SHP77 treated with DMSO at 0.1 percent for 48 hours (cell line): ENCODE data around the gene ZNF362.
"Not testable (repeated sequence)": the region's sequence is repeated elsewhere in the genome, so short reads cannot be mapped to it uniquely, and the experiment has no call there.

ENCODE experiments used
- DNase-seq: peaks from one replicate; lab custom pipeline; 2025; lab: John Stamatoyannopoulos, UW

The ZNF362 gene

DNA sequence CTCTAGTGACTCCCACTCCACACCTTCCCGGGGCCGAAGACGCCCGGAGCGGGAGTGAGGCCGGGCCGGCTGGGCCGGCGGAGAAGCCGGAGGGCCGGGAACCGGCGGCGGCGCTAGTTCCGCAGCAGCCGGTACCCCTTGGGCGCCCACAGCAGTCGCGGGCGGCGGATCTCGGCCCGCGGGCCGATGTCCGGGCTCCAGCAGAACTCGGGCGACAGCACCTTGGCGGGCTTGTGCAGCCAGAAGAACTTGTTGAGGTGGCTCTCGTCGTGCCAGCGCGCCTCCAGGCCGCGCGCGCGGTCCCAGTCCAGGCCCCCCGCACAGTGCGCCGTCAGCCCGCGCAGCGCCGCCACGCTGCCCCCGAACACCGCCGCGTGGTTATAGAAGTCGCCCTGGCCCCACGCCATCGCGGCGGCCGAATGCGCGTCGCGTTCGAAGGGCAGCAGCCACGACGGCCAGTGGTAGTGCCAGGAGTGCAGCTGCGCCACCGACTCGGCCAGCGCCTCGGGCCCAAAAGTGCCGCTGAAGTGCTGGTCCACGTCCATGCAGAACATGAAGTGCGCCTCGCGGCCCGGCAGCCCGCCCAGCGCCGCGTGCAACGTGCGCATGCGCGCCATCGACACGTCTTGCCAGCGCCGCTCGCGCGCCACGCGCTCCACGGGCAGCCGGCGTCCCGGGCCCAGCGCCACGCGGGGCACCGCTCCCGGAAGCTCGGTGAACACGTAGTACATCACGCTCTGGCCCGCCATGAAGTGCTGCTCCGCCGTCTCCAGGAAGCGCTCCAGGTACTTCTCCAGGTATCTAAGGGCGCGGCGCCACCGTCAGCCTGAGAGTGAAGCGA is 50.6 kb downstream of the ZNF362 start:
- no peak for DNase-seq

DNA sequence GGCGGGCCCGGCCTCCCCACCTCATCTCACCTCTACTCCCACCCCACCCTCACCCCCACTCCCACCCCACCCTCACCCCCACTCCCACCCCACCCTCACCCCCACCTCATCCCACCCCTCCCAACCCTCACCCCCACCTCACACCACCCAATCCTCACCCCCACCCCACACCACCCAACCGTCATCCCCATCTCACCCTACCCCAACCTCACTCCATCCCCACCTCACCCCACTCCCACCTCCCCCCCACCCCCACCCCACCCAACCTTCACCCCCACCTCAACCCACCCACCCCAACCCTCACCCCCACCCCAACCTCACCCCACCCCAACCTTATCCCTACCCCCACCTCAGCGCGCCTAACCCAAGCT is 51.2 kb downstream of the ZNF362 start:
- no peak for DNase-seq

DNA sequence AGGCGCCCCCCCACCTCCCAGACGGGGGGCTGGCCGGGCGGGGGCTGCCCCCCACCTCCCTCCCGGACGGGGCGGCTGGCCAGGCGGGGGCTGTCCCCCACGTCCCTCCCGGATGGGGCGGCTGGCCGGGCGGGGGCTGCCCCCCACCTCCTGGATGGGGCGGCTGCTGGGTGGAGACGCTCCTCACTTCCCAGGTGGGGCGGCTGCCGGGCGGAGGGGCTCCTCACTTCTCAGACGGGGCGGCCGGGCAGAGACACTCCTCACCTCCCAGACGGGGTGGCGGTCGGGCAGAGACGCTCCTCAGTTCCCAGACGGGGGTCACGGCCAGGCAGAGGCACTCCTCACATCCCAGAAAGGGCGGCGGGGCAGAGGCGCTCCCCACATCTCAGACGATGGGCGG is 53.1 kb downstream of the ZNF362 start:
- DNase-seq = not testable (repeated sequence)

DNA sequence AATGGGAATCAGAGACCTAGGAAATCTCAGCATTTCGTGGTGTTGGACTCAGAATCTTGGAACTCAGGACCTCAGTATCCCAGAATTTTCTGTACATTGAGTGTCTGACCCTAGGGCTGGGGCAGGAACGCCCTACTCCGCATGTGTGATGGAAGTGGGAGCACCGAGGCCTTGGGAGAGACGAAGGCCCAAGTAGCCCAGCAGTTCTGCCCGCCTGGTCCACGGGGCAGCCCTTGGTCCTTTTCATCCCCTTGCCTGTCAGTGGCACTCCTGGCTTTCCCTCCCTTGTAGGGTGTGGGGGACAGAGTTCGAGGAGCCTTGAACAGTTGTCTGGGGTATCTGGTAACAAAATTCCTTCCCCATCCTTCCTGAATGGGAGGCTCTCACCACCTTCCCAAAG is 54.4 kb downstream of the ZNF362 start:
- no peak for DNase-seq

DNA sequence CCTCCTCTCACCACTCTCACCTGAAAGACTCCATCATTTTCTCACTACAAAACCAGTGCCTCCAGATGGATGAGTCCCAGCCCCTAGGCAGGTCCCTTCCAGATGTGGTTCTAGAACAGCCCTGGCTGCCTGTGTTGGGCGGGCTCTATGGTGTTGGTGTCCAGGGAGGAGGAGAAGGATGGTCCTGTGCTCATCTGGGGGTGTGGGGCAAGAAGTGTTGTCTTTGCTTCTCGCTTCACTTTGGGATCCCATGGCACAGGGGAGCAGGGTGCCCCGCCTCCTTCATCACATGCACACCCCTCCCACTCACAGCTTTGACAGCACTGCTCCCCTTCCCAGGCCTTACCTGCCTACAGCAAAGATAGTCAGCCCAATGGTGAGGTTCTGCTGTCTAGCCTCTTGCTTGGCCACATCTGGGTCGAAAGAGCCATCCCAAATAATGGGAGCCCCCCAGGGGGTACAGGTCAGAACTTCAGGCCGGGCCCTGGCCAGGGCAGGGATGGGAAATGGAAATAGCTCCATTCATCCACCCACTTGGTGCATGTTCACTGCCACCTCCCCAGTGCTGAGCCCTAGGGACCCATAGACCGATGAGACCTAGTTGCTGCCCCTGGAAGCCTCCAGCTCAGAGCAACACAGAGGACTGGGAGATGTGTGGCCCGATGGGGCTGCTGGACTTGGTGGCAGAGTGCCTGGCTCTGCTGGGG is 55.6 kb downstream of the ZNF362 start:
- DNase-seq = no peak

DNA sequence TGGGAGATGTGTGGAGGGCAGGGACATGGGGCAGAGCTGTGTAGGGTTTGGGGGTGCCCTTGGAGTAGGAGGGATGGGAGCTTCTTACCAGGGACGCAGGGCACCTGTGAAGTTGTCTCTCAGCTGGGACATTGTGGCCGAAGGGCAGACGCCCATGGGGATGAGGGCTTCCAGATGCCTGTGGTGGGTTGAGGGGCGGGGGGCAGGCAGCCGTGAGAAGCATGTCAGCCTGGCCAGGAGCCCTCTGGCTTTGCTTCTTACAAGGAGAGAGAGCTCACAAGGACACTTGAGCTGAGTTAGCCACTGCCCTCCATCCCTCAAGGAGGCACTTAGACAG is 56.1 kb downstream of the ZNF362 start:
- DNase-seq = no peak

DNA sequence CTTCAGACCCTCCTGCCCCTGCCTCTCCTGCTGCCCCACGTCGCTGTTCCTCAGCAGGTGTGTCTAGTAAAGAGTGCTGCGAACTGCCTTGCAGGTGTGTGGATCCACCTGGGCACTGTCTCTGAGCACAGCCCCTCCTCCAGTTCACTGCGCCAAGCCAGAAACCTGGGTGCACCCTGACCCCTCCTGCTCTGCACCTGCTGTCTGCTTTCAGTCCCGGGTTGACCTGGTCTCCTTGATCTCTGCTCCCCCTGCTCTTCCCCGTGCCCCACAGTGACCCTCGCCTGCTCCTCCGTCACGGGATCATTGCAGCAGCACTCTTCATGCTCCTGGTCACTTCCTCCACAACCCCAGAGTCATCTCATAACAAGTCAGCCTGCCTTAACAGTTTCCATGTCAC is 58.1 kb downstream of the ZNF362 start:
- DNase-seq = no peak

DNA sequence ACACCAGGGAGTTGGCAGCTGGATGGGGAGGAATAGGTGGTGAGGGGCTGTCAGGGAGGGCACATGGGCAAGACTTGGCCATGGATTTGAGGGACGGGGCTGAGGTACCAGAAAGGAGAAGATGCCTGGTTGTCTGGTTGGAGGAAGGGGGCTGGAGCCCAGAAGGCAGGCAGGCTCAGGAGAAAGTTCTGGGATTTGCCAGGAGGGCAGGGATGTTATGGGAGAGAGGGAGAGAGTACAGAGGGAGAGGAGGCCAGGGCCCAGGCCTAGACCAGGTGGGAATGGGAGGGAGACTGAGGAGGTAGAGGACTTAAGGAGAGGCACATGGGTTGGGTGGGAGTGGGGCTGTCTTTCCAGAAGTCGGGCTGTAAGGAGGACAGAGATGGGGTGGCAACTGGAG is 60.3 kb downstream of the ZNF362 start:
- DNase-seq = no peak

DNA sequence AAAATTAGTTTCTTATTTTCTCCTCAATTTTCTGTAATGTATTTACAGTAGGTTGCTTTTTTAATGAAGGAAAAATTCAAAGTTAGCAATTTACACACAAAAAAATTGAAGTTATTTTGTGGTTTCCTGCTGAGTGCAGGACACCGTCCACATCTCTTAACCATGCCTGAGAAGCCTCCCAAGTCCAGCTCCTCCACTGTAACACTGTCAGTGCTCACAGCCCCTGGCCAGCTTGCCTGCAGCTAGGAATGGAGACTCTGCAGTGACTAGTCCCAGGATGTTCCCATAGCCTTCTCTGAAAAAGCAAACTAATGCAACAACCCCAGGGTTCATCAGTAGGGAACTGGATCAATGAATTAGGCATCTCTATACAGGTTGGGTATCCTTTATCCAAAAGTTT is 61.1 kb downstream of the ZNF362 start:
- no peak for DNase-seq

DNA sequence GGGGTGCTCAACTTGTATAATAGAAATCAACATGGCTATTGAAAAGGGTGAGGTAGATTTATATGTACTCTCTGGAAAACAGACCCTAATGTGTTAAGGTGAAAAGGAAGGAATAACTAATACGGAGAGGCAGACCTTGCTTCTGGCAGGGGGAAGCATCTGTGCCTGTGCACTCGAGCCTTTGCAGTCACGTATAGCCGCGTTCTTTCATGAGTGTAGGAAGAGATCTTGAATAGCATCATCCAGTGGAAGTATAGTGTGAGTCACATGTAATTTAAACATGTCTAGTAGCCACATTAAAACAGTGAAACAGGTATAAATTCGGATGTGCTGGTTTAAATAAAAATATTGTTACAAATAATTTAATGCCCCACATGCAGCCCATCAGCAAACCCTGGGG is 61.7 kb downstream of the ZNF362 start:
- no peak for DNase-seq

DNA sequence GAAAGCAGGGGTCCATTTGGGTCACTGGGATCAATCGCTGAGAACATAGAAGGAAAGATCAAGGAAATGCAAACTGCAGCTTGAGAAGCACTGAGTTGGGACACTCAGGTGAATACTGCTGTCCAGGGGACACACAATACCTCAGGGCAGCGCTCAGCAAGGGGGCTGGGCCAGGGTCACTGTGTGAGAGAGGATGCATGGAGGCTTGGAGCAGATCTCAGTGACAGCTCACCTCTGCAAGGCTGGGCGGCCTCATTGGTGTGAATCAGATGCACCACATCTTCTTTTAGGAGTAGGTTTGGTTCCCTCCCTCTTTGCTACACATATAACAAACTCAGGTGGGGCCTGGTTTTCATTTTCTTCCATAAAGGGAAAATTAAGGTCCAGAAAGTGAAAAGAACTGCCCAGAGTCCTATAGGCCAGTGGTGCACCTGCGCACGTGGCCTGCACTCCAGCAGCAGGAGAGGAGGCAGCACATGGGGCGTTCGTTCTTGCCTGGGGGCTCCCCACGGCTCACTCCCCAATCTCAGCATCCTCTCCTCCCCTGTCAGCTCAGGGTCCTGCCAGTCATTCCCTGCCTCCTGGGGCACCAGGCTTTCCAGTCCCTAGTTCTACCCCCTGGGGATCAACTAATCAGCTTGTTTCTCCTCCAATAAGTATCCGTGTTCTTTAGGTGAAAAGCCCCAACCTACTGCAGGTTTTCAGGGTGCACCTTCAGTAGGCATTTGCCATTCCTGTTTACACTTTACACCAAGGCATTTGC is 63.1 kb downstream of the ZNF362 start:
- DNase-seq = no peak

DNA sequence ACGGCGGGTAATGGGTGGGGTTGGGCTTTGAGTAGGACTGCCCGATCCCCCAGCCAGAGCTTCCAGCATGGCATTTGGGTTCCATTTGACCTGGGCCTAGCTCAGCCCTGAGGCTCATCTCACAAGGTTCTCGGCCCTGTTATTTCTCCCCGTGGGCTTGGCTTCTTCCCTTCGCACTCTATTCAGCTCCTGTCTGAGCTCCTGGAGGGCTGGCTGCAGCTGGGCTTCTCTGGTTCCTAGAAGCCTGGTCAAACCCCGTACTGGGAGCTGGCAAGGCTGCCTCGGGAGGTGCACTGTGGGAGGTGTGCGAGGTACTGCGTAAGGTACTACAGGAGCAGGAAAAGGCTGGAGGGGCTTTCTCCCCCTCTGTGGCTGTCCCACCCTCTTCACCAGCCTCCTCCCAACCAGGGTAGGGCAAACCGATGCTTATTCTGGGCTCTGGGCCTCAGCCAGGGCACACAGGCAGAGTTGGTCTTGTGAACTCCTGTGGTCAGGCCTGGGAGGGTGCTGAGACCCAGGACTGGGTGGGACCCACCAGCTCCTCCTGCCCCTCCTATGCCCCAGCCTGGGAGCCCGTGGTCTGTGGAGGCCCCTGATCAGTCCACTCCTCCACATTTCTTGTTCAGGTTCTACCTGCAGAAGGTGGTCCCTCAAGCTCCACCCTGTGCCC is 63.8 kb downstream of the ZNF362 start:
- no peak for DNase-seq

DNA sequence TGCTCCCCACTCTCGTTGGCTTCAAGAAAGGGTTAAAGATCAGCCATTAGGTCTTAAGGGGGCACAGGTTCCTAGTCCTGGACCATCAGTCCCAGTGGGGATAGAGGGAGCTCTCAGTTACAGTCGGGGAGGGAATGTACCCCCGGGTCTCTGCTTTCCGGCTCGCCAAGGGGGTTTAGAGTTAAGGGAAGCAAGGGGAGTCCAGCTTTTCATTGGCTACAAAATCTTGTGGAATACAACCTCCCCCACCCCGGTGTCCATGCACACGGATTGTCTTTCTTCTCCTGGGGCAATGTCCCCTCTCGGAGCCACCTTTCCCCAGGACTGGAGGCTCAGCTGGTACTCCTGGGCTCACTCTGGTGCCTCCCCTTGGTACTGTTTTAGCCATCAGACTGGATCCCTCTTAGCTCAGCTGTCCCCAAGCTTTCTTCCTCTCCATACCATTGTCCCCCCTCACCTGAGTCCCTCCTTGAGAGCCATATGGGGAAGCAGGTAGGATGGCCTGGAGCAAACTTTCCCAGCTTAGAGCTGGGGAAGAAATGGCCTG is 64.4 kb downstream of the ZNF362 start, which contains the start of gene A3GALT2:
A3GALT2 (minus strand) TSS at position 480 of the 547 bp plus-strand sequence; CDS start at position 480, 0 bp downstream.
- DNase-seq = no peak

DNA sequence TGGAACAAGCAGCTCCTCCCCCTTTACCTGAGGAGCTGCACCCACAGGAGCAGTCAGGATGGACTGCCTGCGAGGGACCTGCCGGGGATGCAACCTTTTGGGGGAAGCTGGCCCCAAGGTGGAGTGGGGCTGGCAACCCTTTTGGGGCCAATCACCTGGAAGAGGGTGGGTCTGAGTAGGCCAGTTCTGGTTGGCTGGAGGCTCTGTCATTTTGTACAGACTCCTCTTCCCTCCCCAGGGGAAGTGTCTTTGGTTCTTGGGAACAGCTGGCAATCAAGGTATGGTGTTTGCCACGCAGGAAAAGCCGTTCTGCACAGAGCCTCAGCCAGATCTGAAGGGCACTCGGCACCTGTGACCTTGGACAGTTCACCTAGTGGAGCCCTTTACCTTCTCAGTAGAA is 64.9 kb downstream of the ZNF362 start:
- DNase-seq = no peak

DNA sequence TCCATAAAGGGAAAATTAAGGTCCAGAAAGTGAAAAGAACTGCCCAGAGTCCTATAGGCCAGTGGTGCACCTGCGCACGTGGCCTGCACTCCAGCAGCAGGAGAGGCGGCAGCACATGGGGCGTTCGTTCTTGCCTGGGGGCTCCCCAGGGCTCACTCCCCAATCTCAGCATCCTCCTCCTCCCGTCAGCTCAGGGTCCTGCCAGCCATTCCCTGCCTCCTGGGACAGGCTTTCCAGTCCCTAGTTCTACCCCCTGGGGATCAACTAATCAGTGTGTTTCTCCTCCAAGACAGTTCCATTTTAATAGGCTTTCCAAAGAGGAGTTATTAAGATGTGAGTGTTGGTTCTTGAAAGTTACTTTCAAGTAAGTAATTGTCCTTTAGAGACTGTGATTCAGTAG is 65.8 kb downstream of the ZNF362 start:
- DNase-seq = no peak

DNA sequence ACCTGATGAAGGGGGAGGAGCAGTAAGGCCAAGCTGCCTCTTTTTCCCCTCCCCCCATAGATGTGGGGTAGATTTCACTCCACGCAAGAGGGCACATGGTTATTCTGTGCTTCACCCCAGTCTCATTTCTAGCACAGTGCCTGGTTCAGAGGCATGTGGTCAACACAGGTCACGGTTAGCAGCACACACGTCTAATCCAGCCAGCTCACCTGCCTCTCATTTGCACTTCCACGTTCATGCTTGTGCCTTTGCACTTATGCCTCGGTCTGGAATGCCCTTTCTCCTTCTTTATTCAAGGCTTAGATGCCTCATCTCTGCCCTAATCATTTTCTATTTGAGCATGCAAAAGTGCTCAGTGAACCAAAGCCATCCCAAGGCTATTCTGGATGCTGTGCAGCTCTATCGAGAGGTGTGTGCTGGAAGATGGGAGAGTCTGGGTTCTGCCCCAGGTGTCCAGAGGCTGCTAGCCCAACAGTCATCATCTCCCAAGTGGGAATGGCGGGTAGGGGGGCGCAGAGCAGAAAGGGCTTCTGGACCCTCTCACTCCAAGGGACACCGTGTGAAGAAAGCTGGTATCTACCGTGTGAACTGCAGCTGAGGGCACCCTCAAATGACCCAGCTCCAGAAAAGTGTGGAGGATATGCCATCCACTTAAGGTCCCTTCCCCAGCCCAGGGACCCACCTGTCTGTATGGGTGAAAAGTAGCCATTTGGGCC is 66.7 kb downstream of the ZNF362 start:
- DNase-seq = no peak

DNA sequence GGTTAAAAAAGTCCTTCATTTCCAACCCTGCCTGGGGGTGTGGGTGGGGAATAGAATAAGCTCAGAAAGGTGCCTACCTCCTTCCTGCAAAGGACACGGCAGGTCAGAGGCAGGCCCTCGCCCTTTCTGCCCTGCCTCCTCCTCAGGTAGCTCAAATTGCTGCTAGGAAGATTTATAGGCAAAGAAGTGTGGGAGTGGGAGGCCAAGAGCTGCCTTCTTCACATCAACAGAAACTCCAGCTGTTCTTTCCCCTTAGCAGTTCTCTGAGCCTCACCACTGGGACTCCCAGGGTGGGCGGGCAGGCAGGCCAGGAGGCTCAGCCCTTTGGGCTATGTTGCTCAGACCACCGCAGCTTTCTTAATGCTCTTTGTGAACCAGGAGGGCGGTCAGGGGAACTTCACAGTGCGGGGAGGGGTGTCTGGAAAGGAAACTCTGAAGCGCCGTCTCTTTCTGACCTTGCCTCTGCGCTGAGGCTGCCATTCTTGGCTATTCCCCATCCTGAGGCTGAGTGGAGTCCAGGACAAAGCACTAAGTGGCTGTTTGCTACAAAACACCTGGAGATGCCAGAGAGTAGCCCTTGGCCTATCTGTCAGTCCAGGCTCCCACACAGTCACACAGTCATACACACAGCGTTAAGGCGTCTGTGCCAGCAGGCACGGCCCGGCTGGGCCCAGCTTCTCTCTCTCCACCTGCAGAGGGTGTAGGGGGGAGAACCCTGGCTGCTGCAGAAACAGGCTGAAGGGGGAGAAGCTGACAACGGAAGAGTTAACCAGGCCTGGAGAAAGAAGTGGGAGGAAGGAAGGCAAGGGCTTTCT is 67.6 kb downstream of the ZNF362 start:
- no peak for DNase-seq

DNA sequence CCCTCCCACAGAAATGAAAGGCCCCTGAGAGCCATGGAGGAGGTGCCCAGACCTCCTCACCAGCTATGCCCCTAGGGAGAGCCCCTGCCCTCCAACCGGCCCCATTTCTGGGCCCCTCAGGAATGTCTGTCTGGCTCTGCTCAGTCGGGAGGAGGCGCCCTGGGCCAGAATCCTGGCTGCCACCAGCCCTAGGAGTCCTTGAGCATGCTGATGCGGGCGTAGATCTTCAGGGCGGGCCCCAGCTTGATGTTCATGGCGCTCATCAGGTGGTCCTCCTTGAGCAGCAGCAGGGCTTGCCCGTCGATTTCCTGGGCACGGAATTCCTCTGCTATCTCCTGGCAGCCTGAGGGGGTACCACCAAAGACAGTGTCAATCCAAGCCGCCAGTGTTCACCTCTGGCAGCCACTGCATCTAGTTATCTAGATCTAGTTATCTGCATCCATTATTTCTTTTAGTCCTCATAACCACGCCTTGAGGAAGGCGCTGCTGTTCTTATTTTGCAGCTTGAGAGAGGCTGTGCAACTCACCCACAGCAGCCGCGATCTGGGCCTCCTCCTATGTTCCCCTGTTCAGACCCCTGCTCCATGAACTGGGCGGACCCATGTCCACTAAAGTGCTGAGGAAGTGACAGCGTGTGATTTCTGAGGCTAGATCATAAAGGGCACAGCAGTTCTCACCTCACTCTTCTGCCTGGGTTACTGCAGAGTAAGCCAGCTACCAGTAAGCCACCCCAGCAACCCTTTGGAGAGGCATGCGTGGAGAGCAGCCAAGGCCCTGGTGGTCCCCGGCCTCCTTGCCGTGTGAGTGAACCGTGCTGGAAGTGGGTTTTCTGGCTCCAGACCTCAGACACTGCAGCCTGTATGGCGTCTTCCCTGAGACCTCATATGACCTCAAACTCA is 68.6 kb downstream of the ZNF362 start:
- no peak for DNase-seq

DNA sequence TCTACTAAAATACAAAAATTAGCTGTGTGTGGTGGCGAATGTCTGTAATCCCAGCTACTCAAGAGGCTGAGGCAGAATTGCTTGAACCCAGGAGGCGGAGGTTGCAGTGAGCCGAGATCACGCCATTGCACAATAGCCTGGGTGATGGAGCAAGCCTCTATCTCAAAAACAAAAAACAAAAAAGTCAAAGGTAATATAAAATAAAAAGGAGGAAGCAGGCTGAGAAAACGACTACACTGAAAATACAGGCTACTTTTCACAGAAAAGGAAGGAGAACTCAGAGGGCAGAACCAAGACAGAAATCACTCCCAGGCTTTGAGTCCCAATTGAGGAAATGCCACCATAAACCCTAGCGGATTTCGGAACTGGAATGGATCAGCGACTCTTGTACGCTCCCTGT is 70.5 kb downstream of the ZNF362 start:
- no peak for DNase-seq
